ENCODE measurements around the gene NCAPD2.

Gene NCAPD2

DNA sequence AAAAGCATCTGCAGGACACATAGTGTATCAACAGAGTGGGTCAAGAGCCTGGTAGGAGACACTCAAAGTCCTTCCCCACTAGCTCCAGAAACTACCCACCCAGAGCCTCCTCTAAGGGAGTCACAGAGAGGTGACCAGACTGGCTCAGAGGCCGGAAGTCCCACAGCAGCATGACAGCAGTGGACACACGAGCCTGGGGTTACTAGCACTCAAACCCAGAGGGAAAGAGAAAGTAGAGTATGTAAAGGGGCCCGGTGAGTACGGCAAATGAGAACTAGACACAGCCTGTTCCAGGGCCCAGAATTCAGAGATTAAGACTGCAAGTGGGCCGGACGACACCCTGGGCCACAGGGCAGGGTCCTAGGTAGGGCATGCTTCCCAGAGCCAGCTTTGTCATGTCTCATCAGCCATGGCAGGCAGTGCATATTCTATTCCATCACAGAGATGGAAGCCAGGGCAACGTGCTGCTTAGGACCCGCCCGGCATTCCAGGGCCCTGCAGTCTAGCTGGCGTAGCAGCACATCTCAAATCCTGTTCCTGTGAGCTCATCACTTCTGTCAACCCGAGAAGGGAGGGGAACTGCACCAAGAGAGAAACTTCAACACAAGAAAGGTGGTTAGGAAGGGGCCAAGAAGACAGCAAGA is 57.7 kb downstream of the NCAPD2 start:
- H3F3A ChIP-seq (ENCODE audit: insufficient read depth, low read length) = peaks cover 2% of the 10 kb centered on the region
- no peak overlapping the region for H3K4me3 ChIP-seq (ENCODE audit: low read length)
- peaks cover 47% of the 10 kb centered on the region for H3K79me2 ChIP-seq (ENCODE audit: low read length)
- no peak overlapping the region for H3K9ac ChIP-seq (ENCODE audit: low read length)
- TF ChIP-seq EZH2phosphoT487 (IDR thresholded peaks at IDR 0.05; ENCODE audit: low read length) (no peak), EZH2 (optimal IDR thresholded peaks at IDR 0.05; ENCODE audit: low read depth, low read length) (no peak)
- TF ChIP-seq, protein P1, sequence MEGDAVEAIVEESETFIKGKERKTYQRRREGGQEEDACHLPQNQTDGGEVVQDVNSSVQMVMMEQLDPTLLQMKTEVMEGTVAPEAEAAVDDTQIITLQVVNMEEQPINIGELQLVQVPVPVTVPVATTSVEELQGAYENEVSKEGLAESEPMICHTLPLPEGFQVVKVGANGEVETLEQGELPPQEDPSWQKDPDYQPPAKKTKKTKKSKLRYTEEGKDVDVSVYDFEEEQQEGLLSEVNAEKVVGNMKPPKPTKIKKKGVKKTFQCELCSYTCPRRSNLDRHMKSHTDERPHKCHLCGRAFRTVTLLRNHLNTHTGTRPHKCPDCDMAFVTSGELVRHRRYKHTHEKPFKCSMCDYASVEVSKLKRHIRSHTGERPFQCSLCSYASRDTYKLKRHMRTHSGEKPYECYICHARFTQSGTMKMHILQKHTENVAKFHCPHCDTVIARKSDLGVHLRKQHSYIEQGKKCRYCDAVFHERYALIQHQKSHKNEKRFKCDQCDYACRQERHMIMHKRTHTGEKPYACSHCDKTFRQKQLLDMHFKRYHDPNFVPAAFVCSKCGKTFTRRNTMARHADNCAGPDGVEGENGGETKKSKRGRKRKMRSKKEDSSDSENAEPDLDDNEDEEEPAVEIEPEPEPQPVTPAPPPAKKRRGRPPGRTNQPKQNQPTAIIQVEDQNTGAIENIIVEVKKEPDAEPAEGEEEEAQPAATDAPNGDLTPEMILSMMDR (IDR thresholded peaks at IDR 0.05; ENCODE audit: low read length) = no peak
- H3K9me2 ChIP-seq (replicated peaks; ENCODE audit: insufficient read depth, low read length) = no peaks in the 10 kb centered on the region
- no peaks in the 10 kb centered on the region for H4K20me1 ChIP-seq (ENCODE audit: insufficient read depth, low read length)
- no peaks in the 10 kb centered on the region for H3K36me3 ChIP-seq (replicated peaks; ENCODE audit: insufficient read depth, low read length)
- H3K4me2 ChIP-seq (ENCODE audit: low read depth, low read length) = no peak overlapping the region
- no peaks in the 10 kb centered on the region for H3K27me3 ChIP-seq (replicated peaks; ENCODE audit: insufficient read depth, low read length)
- no peak overlapping the region for H2AFZ ChIP-seq (ENCODE audit: low read length)
- H3K9me3 ChIP-seq (replicated peaks; ENCODE audit: insufficient read depth, low read length) = no peaks in the 10 kb centered on the region
- no peak overlapping the region for H3K27ac ChIP-seq (ENCODE audit: low read length)
- DNase-seq = no peak
- 0 out of 2 replicates have a peak, but pooled peaks cover 8% of the 10 kb centered on the region for H3K4me1 ChIP-seq (ENCODE audit: low read length)

DNA sequence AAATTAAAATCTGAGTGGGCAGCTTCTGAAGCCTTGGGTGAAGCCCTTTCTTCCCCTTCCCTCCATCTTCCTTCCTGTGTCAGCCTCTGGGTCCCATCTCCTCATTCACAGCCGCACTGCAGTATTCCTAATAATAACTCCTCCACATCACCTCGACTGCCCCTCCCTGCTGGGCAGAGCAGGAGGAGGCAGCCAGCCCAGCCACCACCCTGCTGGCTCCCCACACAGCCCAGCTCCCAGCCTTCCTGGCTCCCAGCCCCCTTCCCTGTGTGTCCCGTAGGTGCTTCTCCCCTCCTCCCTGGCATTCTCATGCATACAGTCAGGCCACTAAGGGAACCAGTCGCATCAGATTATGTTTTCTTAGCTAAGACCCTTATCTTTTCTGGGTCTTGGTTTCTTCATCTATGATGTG is 58.2 kb downstream of the NCAPD2 start:
- no peaks in the 10 kb centered on the region for H4K20me1 ChIP-seq (ENCODE audit: insufficient read depth, low read length)
- DNase-seq = no peak
- no peak overlapping the region for H3K4me3 ChIP-seq (ENCODE audit: low read length)
- H3K79me2 ChIP-seq (ENCODE audit: low read length) = peaks cover 51% of the 10 kb centered on the region
- H3K36me3 ChIP-seq (replicated peaks; ENCODE audit: insufficient read depth, low read length) = no peaks in the 10 kb centered on the region
- 0 out of 2 replicates have a peak, but pooled peaks cover 8% of the 10 kb centered on the region for H3K4me1 ChIP-seq (ENCODE audit: low read length)
- H3K9me3 ChIP-seq (replicated peaks; ENCODE audit: insufficient read depth, low read length) = no peaks in the 10 kb centered on the region
- peaks cover 7% of the 10 kb centered on the region for H3F3A ChIP-seq (ENCODE audit: insufficient read depth, low read length)
- no peak overlapping the region for H3K27ac ChIP-seq (ENCODE audit: low read length)
- no peak overlapping the region for H2AFZ ChIP-seq (ENCODE audit: low read length)
- H3K27me3 ChIP-seq (replicated peaks; ENCODE audit: insufficient read depth, low read length) = no peaks in the 10 kb centered on the region
- no peak overlapping the region for H3K4me2 ChIP-seq (ENCODE audit: low read depth, low read length)
- TF ChIP-seq EZH2 (optimal IDR thresholded peaks at IDR 0.05; ENCODE audit: low read depth, low read length) (no peak), EZH2phosphoT487 (IDR thresholded peaks at IDR 0.05; ENCODE audit: low read length) (no peak)
- TF ChIP-seq, protein P1 (IDR thresholded peaks at IDR 0.05; ENCODE audit: low read length) = no peak
- no peak overlapping the region for H3K9ac ChIP-seq (ENCODE audit: low read length)
- no peaks in the 10 kb centered on the region for H3K9me2 ChIP-seq (replicated peaks; ENCODE audit: insufficient read depth, low read length)

DNA sequence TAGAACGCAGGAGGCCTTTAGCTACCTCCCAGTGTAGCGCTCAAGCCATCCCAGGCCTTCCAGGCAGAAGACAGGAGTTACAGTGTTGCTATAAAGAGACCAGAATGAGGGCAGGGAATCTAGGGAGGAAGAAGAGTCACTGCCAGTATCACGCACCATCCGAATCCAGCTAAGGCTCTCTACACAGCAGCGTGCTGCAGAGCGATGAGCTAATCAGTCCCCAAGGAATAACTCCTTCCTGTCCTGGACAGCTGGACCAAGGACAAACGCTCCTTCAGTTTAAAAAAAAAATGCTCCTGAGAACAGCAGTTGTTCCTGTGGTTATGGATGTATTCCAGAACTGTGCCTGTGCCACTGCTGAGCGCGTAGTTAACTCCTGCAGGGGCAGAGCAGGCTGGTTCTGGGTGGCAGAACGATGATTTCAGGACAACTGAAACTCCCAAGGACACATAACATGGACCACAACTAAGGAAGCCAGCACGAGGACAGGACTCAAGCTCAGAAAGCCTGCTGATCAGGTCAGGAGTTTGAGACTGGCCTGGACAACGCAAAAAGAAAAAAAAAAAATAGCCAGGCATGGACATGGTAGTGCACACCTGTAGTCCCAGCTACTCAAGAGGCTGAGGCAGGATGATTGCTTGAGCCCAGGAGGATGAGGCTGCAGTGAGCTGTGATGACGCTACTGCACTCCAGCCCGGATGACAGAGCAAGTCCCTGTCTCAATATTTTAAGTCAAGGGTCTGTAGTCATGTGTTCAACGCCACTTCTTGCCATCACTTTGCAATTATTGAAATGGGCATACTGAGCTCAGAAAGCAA is 59.4 kb downstream of the NCAPD2 start:
- no peak overlapping the region for H3K27ac ChIP-seq (ENCODE audit: low read length)

More for the DNA sequence above, 59.4 kb downstream of the NCAPD2 start:
- H3K4me2 ChIP-seq (ENCODE audit: low read depth, low read length) = no peak overlapping the region
- H3F3A ChIP-seq (ENCODE audit: insufficient read depth, low read length) = peaks cover 11% of the 10 kb centered on the region
- H3K9me2 ChIP-seq (replicated peaks; ENCODE audit: insufficient read depth, low read length) = no peaks in the 10 kb centered on the region
- TF ChIP-seq, protein P1 (IDR thresholded peaks at IDR 0.05; ENCODE audit: low read length) = no peak
- TF ChIP-seq EZH2phosphoT487 (IDR thresholded peaks at IDR 0.05; ENCODE audit: low read length) (no peak), EZH2 (optimal IDR thresholded peaks at IDR 0.05; ENCODE audit: low read depth, low read length) (no peak)
- H3K36me3 ChIP-seq (replicated peaks; ENCODE audit: insufficient read depth, low read length) = no peaks in the 10 kb centered on the region
- no peaks in the 10 kb centered on the region for H3K9me3 ChIP-seq (replicated peaks; ENCODE audit: insufficient read depth, low read length)
- H3K27me3 ChIP-seq (replicated peaks; ENCODE audit: insufficient read depth, low read length) = no peaks in the 10 kb centered on the region
- no peak overlapping the region for H3K4me3 ChIP-seq (ENCODE audit: low read length)
- H3K4me1 ChIP-seq (ENCODE audit: low read length) = 0 out of 2 replicates have a peak, but pooled peaks cover 8% of the 10 kb centered on the region
- H2AFZ ChIP-seq (ENCODE audit: low read length) = no peak overlapping the region
- DNase-seq = no peak
- no peaks in the 10 kb centered on the region for H4K20me1 ChIP-seq (ENCODE audit: insufficient read depth, low read length)
- H3K79me2 ChIP-seq (ENCODE audit: low read length) = peaks cover 54% of the 10 kb centered on the region
- no peak overlapping the region for H3K9ac ChIP-seq (ENCODE audit: low read length)

Measured in MM.1S (cell line).